Left lung (tissue), 10 donors: ENCODE measurements around the gene TANC1. TPM values are rescaled to one million over a fixed set of nuclear protein-coding genes. Genes with fewer than 3 reads are reported as not detected.

ENCODE experiments used
- ATAC-seq: fragments of 200-7000 bp; cut with Tn5 transposase; one replicate; pipeline ENCODE4 v1.9.1; 2020; ENCODE audit warnings: moderate library complexity
- DNase-seq, 4 donors: peaks; one replicate each; pipeline ENCODE4 v3.0.0-alpha.2; 2013 to 2020
- H3K27ac ChIP-seq, 2 donors: fragments of 200-600 bp; sonication (generic) in 1 of 2; one replicate each; pipeline versions ENCODE4 v1.5.0 to v1.8.0; 2020 to 2021
- H3K27me3 ChIP-seq, 2 donors: fragments of 200-600 bp; sonication (generic) in 1 of 2; one replicate each; pipeline versions ENCODE4 v1.5.0 to v1.8.0; 2020 to 2021
- H3K36me3 ChIP-seq, 2 donors: fragments of 200-600 bp; sonication (generic) in 1 of 2; one replicate each; pipeline versions ENCODE4 v1.5.0 to v1.8.0; 2020 to 2021
- H3K4me1 ChIP-seq, 2 donors: fragments of 200-600 bp; one replicate each; pipeline ENCODE4 v1.8.0; 2021
- H3K4me3 ChIP-seq, 2 donors: fragments of 200-600 bp; sonication (generic) in 1 of 2; one replicate each; pipeline versions ENCODE4 v1.5.0 to v1.8.0; 2020 to 2021; ENCODE audit warnings: mild to moderate bottlenecking in 1 of 2
- H3K9me3 ChIP-seq, 2 donors: fragments of 200-600 bp; sonication (generic) in 1 of 2; one replicate each; pipeline versions ENCODE4 v1.5.0 to v1.8.0; 2020 to 2021
- intact Hi-C, 2 donors: fragments of 100-400 bp; cut with DNase I; formaldehyde crosslinking; loops; one replicate each; pipeline versions ENCODE4 v1.11.2 to v1.14.2; 2022
- polyA plus RNA-seq, 6 donors: library from polyadenylated mRNA; unstranded; fragments of 120-200 nt; gene quantifications; one replicate each; pipeline ENCODE4 v1.2.1, GENCODE V29; 2013; ENCODE audit not compliant: insufficient read length in 6 of 6
- total RNA-seq, 2 donors: library from RNA; stranded (reverse); fragmentation: NEBNext Ultra II Directional; extraction: Animal tissue kit (Norgen Biotek cat#: 25700); gene quantifications; one replicate each; pipeline ENCODE4 v1.2.1, GENCODE V29; 2021
- TF ChIP-seq, protein P1 (sequence below), 2 donors: fragments of 200-600 bp; sonication (generic) in 1 of 2; IDR thresholded peaks; one replicate each; pipeline versions ENCODE4 v1.5.0 to v1.8.0; 2021; ENCODE audit warnings: antibody characterized with exemption in 2 of 2
- donor health status: DM: no; HTN: yes; CAD: no.
- donor health status: DM: no; HTN: no; CAD: no.

TANC1 gene
- total and polyA plus RNA-seq, 8 donors, result 40.1 to 76.6 (median 53.3) TPM

DNA sequence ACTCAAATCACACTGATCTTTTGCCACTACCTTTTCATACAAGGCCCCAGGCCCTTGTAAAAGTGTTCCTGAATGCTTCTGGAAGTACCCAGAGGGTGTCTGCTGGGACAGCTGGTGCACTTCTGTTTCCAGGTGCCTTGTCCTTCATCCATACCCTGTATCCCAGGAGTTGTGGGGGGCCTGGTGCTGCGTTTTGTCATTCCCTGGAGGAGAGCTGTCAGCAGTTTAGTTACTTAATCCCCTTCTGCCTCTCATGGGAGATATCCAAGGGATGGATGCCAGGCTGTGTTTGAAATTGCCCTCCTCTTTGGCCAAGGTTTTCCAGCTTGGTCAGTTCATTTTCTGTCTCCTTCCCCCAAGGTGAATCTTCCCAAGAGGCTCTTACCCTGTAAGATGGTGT, 159.8 kb downstream of the TANC1 start:
- TF ChIP-seq, protein P1, sequence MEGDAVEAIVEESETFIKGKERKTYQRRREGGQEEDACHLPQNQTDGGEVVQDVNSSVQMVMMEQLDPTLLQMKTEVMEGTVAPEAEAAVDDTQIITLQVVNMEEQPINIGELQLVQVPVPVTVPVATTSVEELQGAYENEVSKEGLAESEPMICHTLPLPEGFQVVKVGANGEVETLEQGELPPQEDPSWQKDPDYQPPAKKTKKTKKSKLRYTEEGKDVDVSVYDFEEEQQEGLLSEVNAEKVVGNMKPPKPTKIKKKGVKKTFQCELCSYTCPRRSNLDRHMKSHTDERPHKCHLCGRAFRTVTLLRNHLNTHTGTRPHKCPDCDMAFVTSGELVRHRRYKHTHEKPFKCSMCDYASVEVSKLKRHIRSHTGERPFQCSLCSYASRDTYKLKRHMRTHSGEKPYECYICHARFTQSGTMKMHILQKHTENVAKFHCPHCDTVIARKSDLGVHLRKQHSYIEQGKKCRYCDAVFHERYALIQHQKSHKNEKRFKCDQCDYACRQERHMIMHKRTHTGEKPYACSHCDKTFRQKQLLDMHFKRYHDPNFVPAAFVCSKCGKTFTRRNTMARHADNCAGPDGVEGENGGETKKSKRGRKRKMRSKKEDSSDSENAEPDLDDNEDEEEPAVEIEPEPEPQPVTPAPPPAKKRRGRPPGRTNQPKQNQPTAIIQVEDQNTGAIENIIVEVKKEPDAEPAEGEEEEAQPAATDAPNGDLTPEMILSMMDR (IDR thresholded peaks at IDR 0.05), result no peak
- ATAC-seq, result no peak
- Histone ChIP-seq H3K4me3 (no peak overlapping the region), H3K27me3 (no peaks in the 10 kb centered on the region), H3K36me3 (no peaks in the 10 kb centered on the region), H3K9me3 (no peaks in the 10 kb centered on the region), H3K4me1 (peaks cover 37 to 53% of the 10 kb centered on the region in 2 donors), H3K27ac (no peak overlapping the region)
- no peak for DNase-seq
- intact Hi-C loops, result no loop called here

DNA sequence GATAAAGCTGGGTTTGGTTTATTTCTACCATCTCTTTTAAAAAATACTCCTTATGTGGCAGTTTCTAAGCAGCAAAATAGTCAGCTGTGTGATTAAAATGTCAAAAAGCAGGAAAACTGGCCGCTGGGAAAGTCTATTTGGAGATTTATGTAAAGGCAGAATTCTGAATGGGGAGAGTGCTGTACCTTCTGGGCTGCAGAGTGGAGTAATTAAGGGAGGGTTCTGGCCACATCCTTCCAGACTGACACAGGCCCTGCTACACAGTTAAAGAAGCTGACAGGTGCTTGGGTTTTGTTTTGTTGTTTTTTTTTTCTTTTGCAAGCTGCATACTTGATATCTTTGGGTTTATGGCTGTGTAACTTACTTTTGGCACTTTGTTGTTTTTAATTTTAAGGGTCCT, 160.8 kb downstream of the TANC1 start:
- ATAC-seq (no peak), DNase-seq (no peak)
- no peak overlapping the region for H3K4me3 ChIP-seq
- intact Hi-C loops, result no loop called here
- no peaks in the 10 kb centered on the region for H3K36me3 ChIP-seq
- no peaks in the 10 kb centered on the region for H3K9me3 ChIP-seq
- H3K27me3 ChIP-seq, result no peaks in the 10 kb centered on the region
- TF ChIP-seq, protein P1 (IDR thresholded peaks at IDR 0.05), result no peak
- H3K4me1 ChIP-seq, result peaks cover 32 to 46% of the 10 kb centered on the region in 2 donors
- no peak overlapping the region for H3K27ac ChIP-seq

DNA sequence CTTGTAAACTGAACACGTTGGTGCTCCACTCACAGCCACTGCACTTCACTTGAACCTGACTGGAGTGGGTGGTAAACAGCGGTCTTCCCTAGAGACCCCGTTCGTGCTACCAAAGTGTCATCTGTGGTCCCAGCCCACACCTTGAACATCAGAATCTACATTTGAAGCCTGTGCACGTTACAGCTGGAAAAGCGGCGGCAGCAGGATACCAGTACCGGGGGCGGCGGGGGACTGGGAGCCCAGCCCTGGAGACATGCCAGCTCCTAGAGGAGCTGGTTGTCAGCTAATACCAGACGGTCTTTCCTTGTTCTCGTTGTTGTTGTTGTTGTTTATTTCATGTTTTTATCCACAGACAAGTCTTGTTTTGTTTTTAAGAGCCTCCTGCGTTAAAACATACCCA, 161.4 kb downstream of the TANC1 start:
- H3K27me3 ChIP-seq, result no peaks in the 10 kb centered on the region
- intact Hi-C loops, result no loop called here
- DNase-seq (peak in 1 of 4 donors; percentile 68), ATAC-seq (no peak)
- no peak overlapping the region for H3K4me3 ChIP-seq
- peaks cover 28 to 41% of the 10 kb centered on the region in 2 donors for H3K4me1 ChIP-seq
- TF ChIP-seq, protein P1 (IDR thresholded peaks at IDR 0.05), result no peak
- no peak overlapping the region for H3K27ac ChIP-seq
- no peaks in the 10 kb centered on the region for H3K36me3 ChIP-seq
- H3K9me3 ChIP-seq, result no peaks in the 10 kb centered on the region

DNA sequence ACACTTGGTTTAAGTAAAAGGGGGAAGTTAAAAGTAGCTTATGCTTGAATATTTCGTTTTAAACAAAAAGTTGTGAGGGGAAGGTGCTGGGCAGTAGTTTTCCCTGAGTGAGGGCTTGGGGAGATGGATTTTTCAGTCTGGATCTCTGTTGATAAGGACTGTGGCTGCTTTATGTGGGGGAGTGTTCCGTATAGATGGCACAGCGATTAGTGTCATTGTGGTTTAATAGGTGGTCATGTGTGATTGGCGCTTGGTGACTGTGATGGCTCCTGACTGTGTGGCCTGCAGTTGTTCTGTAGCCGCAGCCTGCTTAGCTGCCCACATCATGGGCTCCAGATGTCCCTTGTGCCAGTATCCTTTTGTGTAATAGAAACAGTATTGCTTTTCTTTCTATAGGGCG, 161.9 kb downstream of the TANC1 start:
- intact Hi-C loops, result no loop called here
- H3K36me3 ChIP-seq, result no peaks in the 10 kb centered on the region
- TF ChIP-seq, protein P1 (IDR thresholded peaks at IDR 0.05), result no peak
- peaks cover 25 to 41% of the 10 kb centered on the region in 2 donors for H3K4me1 ChIP-seq
- no peaks in the 10 kb centered on the region for H3K9me3 ChIP-seq
- no peak overlapping the region for H3K27ac ChIP-seq
- no peaks in the 10 kb centered on the region for H3K27me3 ChIP-seq
- no peak overlapping the region for H3K4me3 ChIP-seq
- DNase-seq (no peak), ATAC-seq (no peak)

DNA sequence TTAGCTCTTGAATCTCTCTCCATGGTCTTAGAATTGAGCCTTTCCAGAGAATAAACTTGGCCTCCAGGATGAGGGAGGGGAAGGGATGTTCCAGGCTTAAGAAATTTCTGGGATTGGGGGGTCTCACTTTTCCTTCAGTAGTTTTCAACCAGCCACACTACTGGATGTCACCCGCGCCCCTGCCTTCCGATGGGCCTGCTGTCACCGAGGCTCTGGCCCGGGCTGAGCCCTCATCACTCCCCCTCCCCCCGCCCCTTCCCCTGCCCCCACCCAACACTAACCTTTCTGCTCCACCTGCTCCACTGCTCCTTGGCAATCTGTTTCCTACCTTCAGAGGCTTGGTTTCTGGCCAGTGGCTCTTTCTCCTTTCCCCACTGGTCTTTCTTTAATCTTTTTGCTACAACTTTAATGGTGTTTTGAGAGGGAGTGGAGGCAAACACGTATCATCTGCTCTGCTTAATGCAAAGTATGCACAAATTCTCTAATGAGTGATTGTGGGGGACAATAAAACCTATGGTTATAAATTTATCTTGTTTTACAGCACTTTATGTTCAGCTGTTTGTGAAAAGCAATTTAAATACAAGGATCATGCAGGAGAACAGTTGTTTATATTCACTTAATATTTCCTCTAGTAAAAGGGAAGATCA, 162.9 kb downstream of the TANC1 start:
- ATAC-seq, result no peak
- DNase-seq, result peak in 1 of 4 donors; percentile 41
- no peaks in the 10 kb centered on the region for H3K36me3 ChIP-seq
- peak overlapping the region; percentile 56 to 63 for H3K27ac ChIP-seq
- peaks cover 30 to 46% of the 10 kb centered on the region in 2 donors for H3K4me1 ChIP-seq
- no peaks in the 10 kb centered on the region for H3K9me3 ChIP-seq
- no peaks in the 10 kb centered on the region for H3K27me3 ChIP-seq
- TF ChIP-seq, protein P1 (IDR thresholded peaks at IDR 0.05), result no peak
- intact Hi-C loops, result no loop called here
- no peak overlapping the region for H3K4me3 ChIP-seq
